AG09309 (cell line): ENCODE measurements around the gene STIMATE.

Source experiments
- DNase-seq: peaks from one replicate; pipeline ENCODE4 v3.0.0-alpha.2; 2010; ENCODE audit warnings: low read depth
- H3K4me3 ChIP-seq: 2 replicates; pipeline ENCODE4 v1.5.1; 2011; ENCODE audit warnings: mild to moderate bottlenecking, low read depth, low read length, moderate library complexity; ENCODE audit not compliant: control insufficient read depth
- CTCF ChIP-seq: IDR thresholded peaks from 2 replicates; pipeline ENCODE4 v1.5.1; 2011; ENCODE audit warnings: mild to moderate bottlenecking, low read depth, low read length, inconsistent platforms; ENCODE audit not compliant: insufficient read depth, control insufficient read depth; ENCODE audit errors: missing control alignments

STIMATE gene

GRCh38 chr3:52831500-52832301, 65.6 kb downstream of the STIMATE start:
- TF ChIP-seq CTCF = no peak
- H3K4me3 ChIP-seq = no peak overlapping the region
- DNase-seq = peak; percentile 29

GRCh38 chr3:52830535-52831258, 66.7 kb downstream of the STIMATE start, which contains the start of gene ITIH4:
ITIH4 (minus strand) TSS chr3:52830672; CDS start chr3:52830642, 30 bp downstream.
- no peak within 1 kb of the TSS for H3K4me3 ChIP-seq
- no peak for DNase-seq
- TF ChIP-seq CTCF = no peak

GRCh38 chr3:52829906-52830463, 67.4 kb downstream of the STIMATE start:
- no peak for DNase-seq
- no peak for TF ChIP-seq CTCF

GRCh38 chr3:52829482-52829881, 67.9 kb downstream of the STIMATE start:
- TF ChIP-seq CTCF = no peak
- DNase-seq = no peak

More at GRCh38 chr3:52829906-52830463, 67.4 kb downstream of the STIMATE start:
- H3K4me3 ChIP-seq = no peak overlapping the region

GRCh38 chr3:52827866-52828376, 69.4 kb downstream of the STIMATE start:
- no peak for TF ChIP-seq CTCF
- H3K4me3 ChIP-seq = no peak overlapping the region
- no peak for DNase-seq

More at GRCh38 chr3:52829482-52829881, 67.9 kb downstream of the STIMATE start:
- no peak overlapping the region for H3K4me3 ChIP-seq

GRCh38 chr3:52827441-52827840, 69.9 kb downstream of the STIMATE start:
- DNase-seq = no peak
- TF ChIP-seq CTCF = no peak
- H3K4me3 ChIP-seq = no peak overlapping the region
